ENCODE data around the gene MAP3K12. TPM values are rescaled to one million over a fixed set of nuclear protein-coding genes. Genes with fewer than 3 reads are reported as not detected.
"Not testable (repeated sequence)": the region's sequence is repeated elsewhere in the genome, so short reads cannot be mapped to it uniquely, and the experiment has no call there.

MAP3K12 gene
- total RNA-seq, 1 experiment from 2014 or later = 11.6 TPM

GRCh38 chr12:53443955-53444354 lies 55.3 kb downstream of the MAP3K12 start:
- no peak overlapping the region for H3K27ac ChIP-seq (ENCODE audit: low read depth, low read length, poor library complexity, severe bottlenecking)
- CTCF ChIA-PET = interaction anchor here (0.7 kb wide), 1 partner anchor 479 kb away, joined by 5 read pairs; no protein-coding TSS in a partner anchor
- H3K36me3 ChIP-seq (ENCODE audit: insufficient read depth, low read length, poor library complexity, severe bottlenecking) = peaks cover 16% of the 10 kb centered on the region
- POLR2A ChIA-PET (ENCODE audit: low non-redundant PET) = no interaction called here
- intact Hi-C loops (cut with micrococcal nuclease; ENCODE audit: unreplicated experiment) = no loop called here
- no peaks in the 10 kb centered on the region for H3K9me3 ChIP-seq (ENCODE audit: low read depth, low read length, poor library complexity, severe bottlenecking)
- no peaks in the 10 kb centered on the region for H3K27me3 ChIP-seq (replicated peaks; ENCODE audit: insufficient read depth, low read depth, low read length, poor library complexity)
- H3K4me3 ChIP-seq (ENCODE audit: low read depth, low read length, poor library complexity, severe bottlenecking) = no peak overlapping the region
- no peak for DNase-seq (ENCODE audit: low spot score)
- H3K4me1 ChIP-seq (ENCODE audit: insufficient read depth, low read length, poor library complexity, severe bottlenecking) = peaks cover 3% of the 10 kb centered on the region
- TF ChIP-seq EZH2 (IDR thresholded peaks at IDR 0.05; ENCODE audit: borderline replicate concordance, low read depth, low read length, poor library complexity, severe bottlenecking) = no peak
- no TSS peak for BruUV-seq (replicated peaks)

DNA sequence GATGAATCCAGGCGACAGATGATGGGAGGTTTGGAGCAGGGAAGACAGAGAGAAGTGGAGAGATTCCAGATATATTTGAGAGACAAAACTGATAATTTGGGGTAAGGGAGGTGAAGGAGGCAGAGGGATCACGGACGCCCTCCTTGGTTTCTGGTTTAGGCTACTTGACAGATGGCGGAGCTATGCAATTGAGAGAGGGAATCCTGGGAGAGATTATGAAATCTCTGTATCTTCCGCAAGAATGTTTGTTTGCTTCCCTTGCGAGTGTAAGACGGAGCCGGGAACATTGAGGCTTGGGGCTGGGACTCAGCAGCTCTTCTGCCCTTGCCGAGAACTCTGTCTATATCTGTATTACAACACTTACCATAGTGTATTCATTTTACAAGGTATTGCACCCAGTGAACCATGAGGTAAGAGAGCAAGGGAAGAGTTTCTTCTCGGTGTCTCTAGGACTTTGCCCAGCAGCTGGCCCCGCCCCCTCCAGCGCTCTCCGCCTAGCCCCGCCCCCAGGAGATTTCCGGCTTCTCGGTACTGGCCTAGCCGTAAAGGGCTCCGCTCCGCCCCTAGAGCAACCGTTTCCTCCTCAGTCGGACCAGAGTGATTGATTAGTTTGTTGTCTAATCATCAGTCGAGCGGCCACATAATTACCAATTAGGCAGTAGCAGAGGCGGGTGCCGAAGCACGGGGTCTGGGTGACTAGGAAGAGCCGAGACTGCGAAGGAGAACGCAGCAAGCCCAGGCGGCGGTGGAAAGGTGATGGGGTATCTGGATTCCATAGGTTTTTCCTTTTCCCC lies 58.0 kb downstream of the MAP3K12 start, which contains the start of gene PRR13:
Gene PRR13 (plus strand): TSS at position 695 of the 794 bp plus-strand sequence. CDS start 981 bp downstream, outside the sequence.
- BruUV-seq (replicated peaks) = TSS peak; percentile 99
- peak; percentile 100 for DNase-seq (ENCODE audit: low spot score)
- H3K9me3 ChIP-seq (ENCODE audit: low read depth, low read length, poor library complexity, severe bottlenecking) = no peaks in the 10 kb centered on the region

DNA sequence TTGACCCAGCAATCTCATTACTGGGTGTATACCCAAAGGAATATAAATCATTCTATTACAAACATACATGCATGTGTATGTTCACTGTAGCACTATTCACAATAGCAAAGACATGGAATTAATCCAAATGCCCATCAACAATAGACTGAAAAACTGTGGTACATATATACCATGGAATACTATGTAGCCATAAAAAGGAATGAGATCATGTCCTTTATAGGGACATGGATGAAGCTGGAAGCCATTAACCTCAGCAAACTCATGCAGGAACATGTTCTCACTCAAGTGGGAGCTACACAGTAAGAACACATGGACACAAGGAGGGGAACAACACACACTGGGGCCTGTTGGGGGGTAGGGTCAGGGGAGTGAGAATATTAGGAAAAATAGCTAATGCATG lies 59.7 kb downstream of the MAP3K12 start:
- H3K27ac ChIP-seq (ENCODE audit: low read depth, low read length, poor library complexity, severe bottlenecking); BruUV-seq (replicated peaks); H3K36me3 ChIP-seq (ENCODE audit: insufficient read depth, low read length, poor library complexity, severe bottlenecking); POLR2A ChIA-PET (ENCODE audit: low non-redundant PET); CTCF ChIA-PET; H3K27me3 ChIP-seq (replicated peaks; ENCODE audit: insufficient read depth, low read depth, low read length, poor library complexity); H3K4me1 ChIP-seq (ENCODE audit: insufficient read depth, low read length, poor library complexity, severe bottlenecking); H3K9me3 ChIP-seq (ENCODE audit: low read depth, low read length, poor library complexity, severe bottlenecking); DNase-seq (ENCODE audit: low spot score); H3K4me3 ChIP-seq (ENCODE audit: low read depth, low read length, poor library complexity, severe bottlenecking); intact Hi-C loops (cut with micrococcal nuclease; ENCODE audit: unreplicated experiment): not testable (repeated sequence)

More for the DNA sequence above, 58.0 kb downstream of the MAP3K12 start, which contains the start of gene PRR13:
- Histone ChIP-seq H3K27ac (ENCODE audit: low read depth, low read length, poor library complexity, severe bottlenecking) (peak within 1 kb of the TSS; percentile 78), H3K36me3 (ENCODE audit: insufficient read depth, low read length, poor library complexity, severe bottlenecking) (peaks cover 12% of the 10 kb centered on the region), H3K4me3 (ENCODE audit: low read depth, low read length, poor library complexity, severe bottlenecking) (peak within 1 kb of the TSS; percentile 70), H3K4me1 (ENCODE audit: insufficient read depth, low read length, poor library complexity, severe bottlenecking) (peaks cover 3% of the 10 kb centered on the region), H3K27me3 (replicated peaks; ENCODE audit: insufficient read depth, low read depth, low read length, poor library complexity) (no peaks in the 10 kb centered on the region)
- TF ChIP-seq EZH2 (IDR thresholded peaks at IDR 0.05; ENCODE audit: borderline replicate concordance, low read depth, low read length, poor library complexity, severe bottlenecking) = no peak
- TF ChIP-seq, protein P1, sequence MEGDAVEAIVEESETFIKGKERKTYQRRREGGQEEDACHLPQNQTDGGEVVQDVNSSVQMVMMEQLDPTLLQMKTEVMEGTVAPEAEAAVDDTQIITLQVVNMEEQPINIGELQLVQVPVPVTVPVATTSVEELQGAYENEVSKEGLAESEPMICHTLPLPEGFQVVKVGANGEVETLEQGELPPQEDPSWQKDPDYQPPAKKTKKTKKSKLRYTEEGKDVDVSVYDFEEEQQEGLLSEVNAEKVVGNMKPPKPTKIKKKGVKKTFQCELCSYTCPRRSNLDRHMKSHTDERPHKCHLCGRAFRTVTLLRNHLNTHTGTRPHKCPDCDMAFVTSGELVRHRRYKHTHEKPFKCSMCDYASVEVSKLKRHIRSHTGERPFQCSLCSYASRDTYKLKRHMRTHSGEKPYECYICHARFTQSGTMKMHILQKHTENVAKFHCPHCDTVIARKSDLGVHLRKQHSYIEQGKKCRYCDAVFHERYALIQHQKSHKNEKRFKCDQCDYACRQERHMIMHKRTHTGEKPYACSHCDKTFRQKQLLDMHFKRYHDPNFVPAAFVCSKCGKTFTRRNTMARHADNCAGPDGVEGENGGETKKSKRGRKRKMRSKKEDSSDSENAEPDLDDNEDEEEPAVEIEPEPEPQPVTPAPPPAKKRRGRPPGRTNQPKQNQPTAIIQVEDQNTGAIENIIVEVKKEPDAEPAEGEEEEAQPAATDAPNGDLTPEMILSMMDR (conservative IDR thresholded peaks at IDR 0.05; ENCODE audit: low read depth, low read length) = no peak
- CTCF ChIA-PET = interaction anchor here (0.5 to 1.3 kb wide), 3 partner anchors 20 to 884 kb away, joined by 3 to 6 read pairs (median 4); partner anchors contain the start of genes AAAS and COPZ1
- intact Hi-C loops (cut with micrococcal nuclease; ENCODE audit: unreplicated experiment) = no loop called here
- POLR2A ChIA-PET (ENCODE audit: low non-redundant PET) = interaction anchor here (0.6 kb wide), 4 partner anchors 10 to 138 kb away, joined by 3 to 7 read pairs (median 5); partner anchors contain the start of gene SP1

DNA sequence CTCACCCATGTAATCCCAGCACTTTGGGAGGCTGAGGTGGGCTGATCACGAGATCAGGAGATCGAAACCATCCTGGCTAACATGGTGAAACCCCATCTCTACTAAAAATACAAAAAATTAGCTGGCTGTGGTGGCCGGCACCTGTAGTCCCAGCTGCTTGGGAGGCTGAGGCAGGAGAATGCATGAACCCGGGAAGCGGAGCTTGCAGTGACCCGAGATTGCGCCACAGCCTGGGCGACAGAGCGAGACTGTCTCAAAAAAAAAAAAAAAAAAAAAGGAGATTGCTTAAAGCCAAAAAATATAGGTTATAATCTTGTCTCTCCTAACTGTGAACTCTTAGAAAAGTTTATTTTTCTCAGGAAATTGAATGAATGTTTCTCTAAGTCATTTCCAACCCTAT lies 63.9 kb downstream of the MAP3K12 start:
- DNase-seq (ENCODE audit: low spot score); H3K27me3 ChIP-seq (replicated peaks; ENCODE audit: insufficient read depth, low read depth, low read length, poor library complexity); intact Hi-C loops (cut with micrococcal nuclease; ENCODE audit: unreplicated experiment); H3K9me3 ChIP-seq (ENCODE audit: low read depth, low read length, poor library complexity, severe bottlenecking); CTCF ChIA-PET; BruUV-seq (replicated peaks); H3K4me1 ChIP-seq (ENCODE audit: insufficient read depth, low read length, poor library complexity, severe bottlenecking); H3K4me3 ChIP-seq (ENCODE audit: low read depth, low read length, poor library complexity, severe bottlenecking); H3K27ac ChIP-seq (ENCODE audit: low read depth, low read length, poor library complexity, severe bottlenecking); H3K36me3 ChIP-seq (ENCODE audit: insufficient read depth, low read length, poor library complexity, severe bottlenecking): not testable (repeated sequence)
- POLR2A ChIA-PET (ENCODE audit: low non-redundant PET) = interaction anchor here (0.6 kb wide), 1 partner anchor 230 kb away, joined by 10 read pairs; no protein-coding TSS in a partner anchor

Data from A673 (cell line).